SK-N-MC (cell line): ENCODE results near the gene TUBB4B.

Source experiments
- EZH2 ChIP-seq: fragments of 200-600 bp; sonication (generic); IDR thresholded peaks from one replicate; pipeline ENCODE4 v1.6.1; 2017; ENCODE audit warnings: antibody characterized with exemption
- FOXP2 ChIP-seq: optimal IDR thresholded peaks from 2 replicates; pipeline ENCODE3; 2011; ENCODE audit warnings: mild to moderate bottlenecking, moderate library complexity; ENCODE audit not compliant: insufficient read depth; ENCODE audit errors: extremely low read length, control extremely low read depth
- POLR2AphosphoS5 ChIP-seq: IDR thresholded peaks from 2 replicates; pipeline ENCODE4 v1.6.1; 2012; ENCODE audit warnings: mild to moderate bottlenecking, low read depth, low read length, borderline replicate concordance

DNA sequence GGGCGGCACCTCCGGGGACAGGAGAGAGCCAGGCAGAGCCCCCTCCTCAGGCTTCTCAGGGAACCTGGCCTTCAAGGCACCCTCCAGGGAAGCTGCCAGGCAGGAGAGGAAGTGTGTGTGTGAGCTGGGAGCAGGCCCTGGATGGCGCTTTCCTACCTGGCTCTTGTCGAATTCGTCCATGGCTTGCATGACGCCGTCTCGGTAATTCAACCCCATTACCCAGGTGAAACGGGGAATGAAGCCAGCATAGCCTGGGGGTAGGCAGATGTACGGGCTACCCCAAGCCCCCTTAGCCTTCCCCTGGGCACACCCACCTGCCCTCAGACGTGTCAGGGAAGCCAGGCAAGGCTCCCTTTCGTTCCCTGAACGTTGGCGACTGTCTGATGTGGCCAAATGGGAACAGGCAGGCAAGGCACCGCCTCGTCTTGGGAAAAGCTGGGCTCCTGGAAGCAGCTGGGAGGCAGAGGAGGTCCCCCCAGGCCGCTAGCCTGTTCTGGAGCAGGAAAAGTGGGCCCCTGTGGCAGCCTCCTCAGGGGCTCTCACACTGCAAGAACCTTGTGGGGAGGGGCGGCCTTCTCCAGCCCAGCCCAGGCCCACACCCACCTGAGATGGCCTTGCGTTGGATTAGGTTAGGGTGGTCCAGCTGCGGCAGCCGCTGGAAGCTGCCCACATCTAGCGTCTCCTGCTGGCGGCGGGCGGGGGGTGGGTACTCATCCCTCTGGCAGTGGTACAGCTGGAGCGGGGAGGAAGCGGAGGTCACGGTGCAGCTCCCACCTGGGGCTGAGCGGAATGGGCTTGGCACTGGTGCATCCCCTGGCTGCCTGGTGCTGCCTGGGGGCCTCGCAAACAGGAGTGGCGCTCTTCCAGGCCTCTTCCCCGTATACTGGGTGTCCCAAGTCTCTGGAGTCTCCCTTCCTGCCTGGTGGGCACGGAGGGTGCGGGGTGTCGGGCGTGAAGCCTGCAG, 3.7 kb downstream of the TUBB4B start:
- TF ChIP-seq EZH2 (no peak), POLR2AphosphoS5 (no peak), FOXP2 (no peak)
